Activated CD4-positive, alpha-beta memory T cell treated with anti-CD3 and anti-CD28 coated beads for 36 hours (primary cell): ENCODE data around the gene DAB2IP. TPM values are rescaled to one million over a fixed set of nuclear protein-coding genes. Genes with fewer than 3 reads are reported as not detected.

Experiments
- CTCF ChIA-PET: fragments of 350-600 bp; sonication (Branson Sonifier 250); formaldehyde crosslinking; loops from one replicate; lab custom pipeline; 2021; ENCODE audit warnings: antibody characterized with exemption, inconsistent platforms; lab: Charles Lee
- POLR2A ChIA-PET: fragments of 350-600 bp; sonication (Branson Sonifier 250); formaldehyde crosslinking; loops from one replicate; lab custom pipeline; 2021; ENCODE audit warnings: antibody characterized with exemption; lab: Charles Lee
- DNase-seq: peaks from one replicate; pipeline ENCODE4 v3.0.0-alpha.2; 2020
- H3K27ac Mint-ChIP-seq: one replicate; pipeline ENCODE4 v1.8.0; 2021; ENCODE audit warnings: mixed read lengths
- H3K27me3 Mint-ChIP-seq: one replicate; pipeline ENCODE4 v1.8.0; 2021; ENCODE audit warnings: mixed read lengths
- H3K36me3 Mint-ChIP-seq: one replicate; pipeline ENCODE4 v1.8.0; 2021; ENCODE audit warnings: mixed read lengths
- H3K4me1 Mint-ChIP-seq: one replicate; pipeline ENCODE4 v1.8.0; 2021; ENCODE audit warnings: low read depth, mixed read lengths
- H3K4me3 Mint-ChIP-seq: one replicate; pipeline ENCODE4 v1.8.0; 2021; ENCODE audit warnings: mild to moderate bottlenecking, mixed read lengths
- H3K9me3 Mint-ChIP-seq: one replicate; pipeline ENCODE4 v1.8.0; 2021; ENCODE audit warnings: mixed read lengths
- intact Hi-C: fragments of 100-400 bp; cut with micrococcal nuclease; formaldehyde crosslinking; loops from one replicate; pipeline ENCODE4 v1.15.1; 2023
- total RNA-seq, 2 experiments: library from RNA; stranded (reverse); gene quantifications; one replicate each; pipeline ENCODE4 v1.2.3, GENCODE V29; 2021

DAB2IP gene
- total RNA-seq, 2 experiments from 2014 or later: not detected

DNA sequence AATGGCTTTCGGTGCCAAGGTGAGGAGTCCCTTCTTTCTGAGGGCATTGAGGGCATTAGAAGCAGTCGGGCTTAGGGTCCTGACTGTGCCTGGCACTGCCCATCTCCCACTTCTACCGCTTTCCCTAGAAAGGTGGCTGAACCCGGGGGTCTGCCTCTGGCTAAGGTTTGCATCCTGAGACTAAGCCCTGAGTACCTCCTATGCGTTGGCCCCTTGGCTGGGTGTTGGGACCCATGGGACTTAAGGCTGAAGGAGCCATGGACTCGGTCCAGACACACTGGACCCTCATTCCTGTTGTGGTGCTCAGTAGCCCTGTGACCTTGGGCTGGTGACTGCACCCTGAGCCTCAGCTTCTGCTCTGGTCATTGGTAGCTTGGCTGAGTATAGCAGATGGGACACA is 23.9 kb downstream of the DAB2IP start:
- no peaks in the 10 kb centered on the region for H3K36me3 Mint-ChIP-seq
- no peak for DNase-seq
- no peak overlapping the region for H3K27ac Mint-ChIP-seq
- ChIA-PET POLR2A (interaction anchor here (0.6 kb wide), 1 partner anchor 665 kb away, joined by 3 read pairs; no protein-coding TSS in a partner anchor), CTCF (interaction anchor here (0.5 kb wide), 1 partner anchor 451 kb away, joined by 3 read pairs; no protein-coding TSS in a partner anchor)
- H3K9me3 Mint-ChIP-seq: no peaks in the 10 kb centered on the region
- no peaks in the 10 kb centered on the region for H3K4me1 Mint-ChIP-seq
- no peak overlapping the region for H3K4me3 Mint-ChIP-seq
- peaks cover 14% of the 10 kb centered on the region for H3K27me3 Mint-ChIP-seq
- intact Hi-C loops: no loop called here

DNA sequence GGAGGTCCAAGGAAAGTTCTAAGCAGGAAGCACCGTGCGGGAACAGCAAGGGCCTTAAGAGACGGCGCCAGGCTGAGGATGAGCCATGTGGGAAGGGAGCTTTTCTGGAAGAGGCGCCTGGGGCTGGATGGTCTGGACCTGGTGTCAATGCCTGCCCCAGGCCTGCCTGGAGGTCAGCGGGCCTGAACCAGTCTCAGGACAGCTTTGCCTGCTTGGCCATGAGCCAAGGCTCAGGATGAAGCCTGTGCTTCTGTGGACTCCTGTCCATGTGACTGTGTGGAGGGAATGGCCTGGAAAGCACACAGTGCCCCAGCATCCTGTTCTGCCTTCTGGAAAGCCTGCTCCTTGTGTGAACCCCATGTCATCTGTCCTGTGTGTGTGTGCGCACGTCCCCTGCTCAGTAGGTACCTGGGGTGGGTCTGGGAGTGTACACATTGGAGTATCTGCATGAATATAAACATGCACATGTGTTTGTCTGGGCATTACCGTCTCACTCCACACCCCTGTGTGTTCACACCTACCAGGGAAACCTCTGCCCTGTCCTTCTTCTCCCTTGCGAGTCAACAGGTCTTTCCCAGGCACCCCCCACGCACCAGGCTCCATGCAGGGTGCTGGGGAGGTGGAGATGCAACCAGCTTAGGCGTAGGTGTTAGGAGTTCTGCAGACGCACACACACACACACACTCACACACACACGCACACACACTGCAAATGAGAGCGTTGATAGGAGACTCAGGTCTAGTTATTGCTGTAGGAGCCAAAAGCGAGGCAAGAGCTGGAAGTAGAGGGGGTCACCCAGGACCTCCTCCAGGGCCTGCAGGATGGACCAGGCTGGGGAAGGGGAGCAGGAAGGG is 24.8 kb downstream of the DAB2IP start:
- Mint-ChIP-seq H3K9me3 (no peaks in the 10 kb centered on the region), H3K27ac (no peak overlapping the region), H3K27me3 (peaks cover 10% of the 10 kb centered on the region), H3K4me1 (no peaks in the 10 kb centered on the region), H3K4me3 (no peak overlapping the region), H3K36me3 (no peaks in the 10 kb centered on the region)
- ChIA-PET CTCF (interaction anchor here (0.5 kb wide), 1 partner anchor 450 kb away, joined by 3 read pairs; no protein-coding TSS in a partner anchor), POLR2A (no interaction called here)
- no peak for DNase-seq
- intact Hi-C loops: no loop called here

DNA sequence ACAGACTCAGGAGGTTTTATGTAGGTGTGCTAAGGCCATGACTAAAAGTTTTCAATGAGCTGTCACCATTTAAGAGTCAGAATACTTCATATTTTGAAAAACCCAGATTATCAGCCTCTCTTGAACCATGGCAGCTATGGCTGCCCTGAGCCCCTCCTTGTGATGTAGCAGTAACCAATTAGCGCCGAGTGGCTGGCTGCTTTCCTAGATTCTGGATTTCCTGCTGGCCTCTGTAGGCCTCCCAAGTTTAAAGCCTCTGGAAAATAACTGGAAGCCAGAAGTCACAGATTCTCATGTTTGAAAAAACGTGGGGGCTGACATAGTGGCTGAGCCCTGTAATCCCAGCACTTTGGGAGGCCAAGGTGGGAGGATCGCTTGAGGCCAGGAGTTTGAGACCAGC is 25.5 kb downstream of the DAB2IP start:
- CTCF ChIA-PET: no interaction called here
- intact Hi-C loops: no loop called here
- Mint-ChIP-seq H3K4me1 (no peaks in the 10 kb centered on the region), H3K4me3 (no peak overlapping the region), H3K27me3 (peaks cover 9% of the 10 kb centered on the region), H3K36me3 (no peaks in the 10 kb centered on the region), H3K9me3 (no peaks in the 10 kb centered on the region), H3K27ac (no peak overlapping the region)
- DNase-seq: no peak
- POLR2A ChIA-PET: no interaction called here

DNA sequence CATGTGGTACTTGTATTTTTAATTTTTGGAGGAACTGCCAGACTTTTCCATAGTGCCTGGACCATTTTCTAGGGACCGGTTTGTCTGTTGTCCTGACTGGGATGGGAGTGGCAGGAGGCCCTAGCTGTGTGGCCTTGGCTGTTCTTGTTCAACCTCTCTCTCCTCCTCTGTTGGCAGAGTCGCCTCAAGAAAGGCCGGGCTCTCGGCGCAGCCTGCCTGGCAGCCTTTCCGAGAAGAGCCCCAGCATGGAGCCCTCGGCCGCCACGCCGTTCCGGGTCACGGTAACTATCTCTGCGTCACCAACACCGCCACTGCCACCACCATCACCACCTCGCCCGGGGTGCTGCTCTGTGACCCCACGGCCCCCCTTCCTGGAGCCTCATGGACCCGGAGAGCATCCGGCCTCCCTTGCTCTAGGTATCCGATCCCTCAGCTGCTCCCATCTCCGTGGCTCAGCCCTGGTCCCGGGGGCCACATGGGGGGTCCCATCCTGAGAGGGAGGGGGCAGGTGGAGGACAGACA is 27.1 kb downstream of the DAB2IP start:
- Mint-ChIP-seq H3K9me3 (no peaks in the 10 kb centered on the region), H3K27me3 (peaks cover 9% of the 10 kb centered on the region), H3K4me1 (no peaks in the 10 kb centered on the region), H3K4me3 (no peak overlapping the region), H3K36me3 (no peaks in the 10 kb centered on the region), H3K27ac (no peak overlapping the region)
- no peak for DNase-seq
- intact Hi-C loops: no loop called here
- ChIA-PET POLR2A (no interaction called here), CTCF (no interaction called here)

DNA sequence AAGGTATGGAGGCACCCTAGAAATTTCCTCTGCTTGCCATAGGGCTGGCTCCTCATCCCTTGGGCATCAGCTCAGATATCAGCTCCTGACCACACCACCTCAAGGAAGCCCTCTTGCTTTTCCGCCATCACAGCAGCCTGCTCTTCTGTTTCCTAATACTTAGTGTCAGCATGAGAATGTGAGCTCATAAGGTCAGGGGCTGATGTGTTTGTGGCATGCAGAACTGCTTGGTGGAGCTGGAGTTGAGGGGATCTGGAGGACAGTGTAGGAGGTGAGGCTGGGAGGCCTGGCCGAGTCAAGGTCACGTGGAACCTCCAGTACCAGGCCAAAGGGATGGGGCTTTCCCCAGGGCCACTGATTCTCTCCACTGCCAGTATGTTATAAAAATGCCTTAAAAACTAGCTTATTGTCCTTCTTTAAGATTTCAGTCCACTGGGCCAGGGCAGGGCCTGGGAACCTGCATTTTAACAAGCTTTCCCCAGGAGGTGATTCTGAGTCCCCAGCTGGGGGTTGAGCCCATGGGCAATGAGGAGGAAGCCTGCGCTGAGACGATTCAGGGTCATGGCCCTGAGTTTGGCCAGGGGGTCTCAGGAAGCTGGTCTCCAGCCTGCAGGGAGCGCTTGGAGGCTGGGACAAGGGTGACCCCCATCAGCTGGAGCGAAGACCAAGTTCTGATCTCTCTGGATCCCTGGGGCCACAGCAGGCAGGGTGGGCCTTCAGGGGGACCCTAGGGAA is 28.6 kb downstream of the DAB2IP start:
- POLR2A ChIA-PET: no interaction called here

DNA sequence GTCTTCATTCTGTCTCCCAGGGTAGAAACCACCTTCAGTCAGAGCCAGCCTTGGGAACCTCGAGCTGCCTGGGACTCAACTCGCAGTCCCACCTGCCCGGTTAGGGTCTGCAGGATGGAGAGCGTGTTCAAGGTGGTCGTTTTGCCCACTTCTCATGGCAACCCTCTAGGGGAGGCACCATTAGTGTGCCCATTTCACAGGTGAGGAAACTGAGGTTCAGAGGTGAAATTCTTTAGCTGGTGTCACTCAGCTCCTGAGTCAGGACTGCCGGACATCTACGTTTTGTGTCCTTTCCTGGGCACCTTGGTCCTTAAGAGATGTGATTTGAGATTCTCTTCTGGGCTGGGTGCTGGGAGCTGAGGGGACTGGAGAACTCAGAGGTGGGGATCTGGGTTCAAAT is 30.0 kb downstream of the DAB2IP start:
- CTCF ChIA-PET: interaction anchor here (0.7 to 1.1 kb wide), 3 partner anchors 9 to 131 kb away, joined by 3 to 5 read pairs (median 3); no protein-coding TSS in a partner anchor
- H3K4me1 Mint-ChIP-seq: no peaks in the 10 kb centered on the region
- DNase-seq: no peak
- intact Hi-C loops: loop anchor here (10.0 kb wide), 1 partner anchor 127 kb away; no protein-coding TSS in a partner anchor
- no peaks in the 10 kb centered on the region for H3K36me3 Mint-ChIP-seq
- H3K4me3 Mint-ChIP-seq: no peak overlapping the region
- H3K27me3 Mint-ChIP-seq: peaks cover 5% of the 10 kb centered on the region
- POLR2A ChIA-PET: interaction anchor here (0.6 kb wide), 1 partner anchor 429 kb away, joined by 3 read pairs; no protein-coding TSS in a partner anchor
- no peaks in the 10 kb centered on the region for H3K9me3 Mint-ChIP-seq
- H3K27ac Mint-ChIP-seq: no peak overlapping the region

More for the DNA sequence above, 28.6 kb downstream of the DAB2IP start:
- intact Hi-C loops: loop anchor here (10.0 kb wide), 1 partner anchor 125 kb away; no protein-coding TSS in a partner anchor
- Mint-ChIP-seq H3K27ac (no peak overlapping the region), H3K9me3 (no peaks in the 10 kb centered on the region), H3K36me3 (no peaks in the 10 kb centered on the region), H3K4me1 (no peaks in the 10 kb centered on the region), H3K4me3 (no peak overlapping the region), H3K27me3 (peaks cover 11% of the 10 kb centered on the region)
- CTCF ChIA-PET: interaction anchor here (1.1 kb wide), 1 partner anchor 10 kb away, joined by 5 read pairs; no protein-coding TSS in a partner anchor
- no peak for DNase-seq

DNA sequence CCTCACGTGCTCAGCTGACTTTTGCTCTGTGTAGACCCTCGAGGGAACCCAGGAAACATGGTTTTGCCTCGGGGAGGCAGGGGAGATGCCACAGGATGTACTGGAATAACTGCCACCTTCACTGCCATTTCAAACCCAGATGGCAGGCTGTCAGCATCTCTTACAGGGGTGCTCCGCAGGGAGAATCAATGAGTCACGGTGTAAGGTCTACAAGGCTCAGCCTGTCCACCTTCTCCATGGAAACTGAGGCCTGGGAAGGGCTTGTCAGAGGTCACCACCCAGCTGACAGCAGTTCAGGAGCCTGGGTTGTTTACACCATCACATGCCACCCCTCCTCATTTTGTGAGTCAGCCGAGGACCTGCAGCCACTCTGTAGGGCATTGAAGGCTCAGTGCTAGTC is 30.8 kb downstream of the DAB2IP start:
- Mint-ChIP-seq H3K4me1 (no peaks in the 10 kb centered on the region), H3K36me3 (no peaks in the 10 kb centered on the region), H3K27me3 (peaks cover 9% of the 10 kb centered on the region), H3K4me3 (no peak overlapping the region), H3K27ac (no peak overlapping the region), H3K9me3 (no peaks in the 10 kb centered on the region)
- ChIA-PET CTCF (interaction anchor here (0.6 to 2.8 kb wide), 2 partner anchors 135 to 1578 kb away, joined by 3 to 17 read pairs; no protein-coding TSS in a partner anchor), POLR2A (no interaction called here)
- DNase-seq: no peak
- intact Hi-C loops: loop anchor here (10.0 kb wide), 1 partner anchor 127 kb away; no protein-coding TSS in a partner anchor

DNA sequence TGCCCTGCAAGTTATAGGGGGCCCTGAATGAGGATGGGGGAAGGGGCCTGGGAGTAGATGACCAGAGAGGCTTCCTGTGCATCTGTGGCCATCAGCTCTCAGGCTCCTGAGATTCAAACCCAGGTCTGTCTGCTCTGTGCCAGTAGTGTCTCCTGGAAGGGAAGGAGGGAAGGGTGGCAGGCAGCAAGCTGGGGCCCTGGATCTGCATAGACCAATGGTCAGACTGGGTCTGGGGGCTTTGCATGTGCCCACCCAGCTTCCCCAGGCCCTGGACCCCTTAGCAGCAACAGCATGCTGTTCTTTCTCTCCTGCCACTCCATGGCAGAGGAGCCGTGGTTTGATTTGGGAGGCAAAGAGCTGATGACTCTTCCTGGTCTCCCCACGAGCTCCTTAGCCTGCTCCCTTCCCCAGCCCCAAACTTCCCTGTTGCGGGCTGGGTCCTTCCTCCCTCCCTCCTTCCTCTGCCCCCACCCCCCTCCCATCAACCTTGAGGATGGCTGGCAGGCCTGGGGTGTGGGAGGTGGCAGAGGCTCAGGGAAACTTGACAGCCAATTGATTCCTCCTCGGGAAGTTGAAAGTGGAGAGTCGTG is 31.6 kb downstream of the DAB2IP start:
- no peaks in the 10 kb centered on the region for H3K9me3 Mint-ChIP-seq
- no peaks in the 10 kb centered on the region for H3K36me3 Mint-ChIP-seq
- peaks cover 9% of the 10 kb centered on the region for H3K27me3 Mint-ChIP-seq
- no peak for DNase-seq
- intact Hi-C loops: loop anchor here (10.0 kb wide), 1 partner anchor 128 kb away; no protein-coding TSS in a partner anchor
- no peak overlapping the region for H3K4me3 Mint-ChIP-seq
- ChIA-PET POLR2A (no interaction called here), CTCF (interaction anchor here (0.6 to 2.8 kb wide), 5 partner anchors 11 to 1577 kb away, joined by 3 to 17 read pairs (median 3); no protein-coding TSS in a partner anchor)
- H3K27ac Mint-ChIP-seq: no peak overlapping the region
- H3K4me1 Mint-ChIP-seq: no peaks in the 10 kb centered on the region

DNA sequence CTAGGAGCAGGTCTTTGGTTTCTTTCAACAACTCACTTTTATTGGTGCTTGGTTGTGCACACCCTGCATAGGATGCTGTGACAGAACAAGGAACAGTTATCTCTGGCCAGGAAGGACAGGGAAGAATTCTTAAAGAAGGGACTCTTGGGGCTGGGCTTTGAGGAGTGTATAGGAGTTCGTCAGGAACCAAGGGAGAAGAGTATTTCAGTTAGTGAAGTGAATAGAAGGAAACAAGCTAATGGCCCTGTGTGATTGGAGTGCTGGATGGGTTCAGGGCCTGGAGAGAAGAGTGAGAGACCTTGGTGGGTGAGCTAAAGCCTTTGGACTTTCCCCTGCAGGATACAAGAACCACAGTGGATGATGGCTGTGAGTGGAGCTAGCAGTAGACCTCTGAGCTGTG is 32.2 kb downstream of the DAB2IP start:
- intact Hi-C loops: loop anchor here (10.0 kb wide), 1 partner anchor 129 kb away; no protein-coding TSS in a partner anchor
- POLR2A ChIA-PET: no interaction called here
- Mint-ChIP-seq H3K36me3 (no peaks in the 10 kb centered on the region), H3K9me3 (no peaks in the 10 kb centered on the region), H3K27me3 (peaks cover 11% of the 10 kb centered on the region), H3K4me3 (no peak overlapping the region), H3K27ac (no peak overlapping the region), H3K4me1 (no peaks in the 10 kb centered on the region)
- no peak for DNase-seq
- CTCF ChIA-PET: interaction anchor here (0.7 to 2.8 kb wide), 8 partner anchors 10 to 314 kb away, joined by 3 to 17 read pairs (median 4); no protein-coding TSS in a partner anchor

DNA sequence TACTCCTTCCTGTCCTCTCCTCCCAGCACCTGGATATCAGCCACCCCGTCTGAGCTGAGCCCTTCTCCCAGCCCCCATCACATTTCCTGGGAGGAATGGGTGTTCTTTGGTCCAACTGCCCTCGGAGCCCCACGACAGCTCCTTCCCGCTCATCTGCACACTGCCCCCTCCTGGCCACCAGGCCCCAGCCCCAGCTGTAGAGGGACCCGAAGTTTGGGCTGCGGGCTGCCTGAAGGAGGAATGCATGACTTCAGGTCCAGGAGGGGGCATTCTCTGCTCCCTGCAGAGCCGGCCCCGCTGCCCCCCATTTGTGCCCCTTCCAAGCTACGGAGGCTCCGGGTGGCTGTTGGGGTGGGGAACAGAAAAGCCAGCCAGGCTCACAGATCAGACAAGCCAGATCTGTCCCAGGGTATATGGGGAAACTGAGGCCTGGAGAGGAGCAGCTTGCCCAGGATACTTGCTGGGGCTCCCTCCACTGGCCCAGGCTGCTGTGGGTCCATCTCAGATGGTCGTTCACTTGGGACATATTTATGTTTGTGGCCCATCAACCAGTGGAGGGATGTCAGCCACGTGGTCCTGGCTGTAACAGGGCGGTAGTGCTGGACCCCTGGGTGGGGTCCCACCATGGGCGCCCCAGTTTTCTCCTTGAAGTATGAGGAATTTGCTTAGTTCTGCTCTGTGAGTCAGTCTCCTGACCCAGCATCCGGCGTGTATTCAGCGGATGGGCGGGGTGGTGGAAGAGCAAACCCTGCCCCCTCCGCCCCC is 33.1 kb downstream of the DAB2IP start:
- Mint-ChIP-seq H3K27me3 (peaks cover 11% of the 10 kb centered on the region), H3K9me3 (no peaks in the 10 kb centered on the region), H3K27ac (no peak overlapping the region), H3K36me3 (no peaks in the 10 kb centered on the region), H3K4me1 (no peaks in the 10 kb centered on the region), H3K4me3 (no peak overlapping the region)
- ChIA-PET CTCF (interaction anchor here (0.7 to 2.8 kb wide), 6 partner anchors 27 to 313 kb away, joined by 3 to 17 read pairs (median 4); no protein-coding TSS in a partner anchor), POLR2A (no interaction called here)
- intact Hi-C loops: loop anchor here (10.0 kb wide), 1 partner anchor 130 kb away; no protein-coding TSS in a partner anchor
- DNase-seq: peak; percentile 38
